ENCODE results near the gene RHBG.

GRCh38 chr1:156372265-156372586 is 3.2 kb downstream of the RHBG start:
- TF ChIP-seq ZFX (IDR thresholded peaks at IDR 0.05; ENCODE audit: borderline replicate concordance) (no peak), CTCF (IDR thresholded peaks at IDR 0.05) (no peak)

Measured in 22Rv1 (cell line).